ENCODE data around the gene COG5. TPM values are rescaled to one million over a fixed set of nuclear protein-coding genes. Genes with fewer than 3 reads are reported as not detected.
A peak's percentile ranks its signal among the peaks of the same experiment; 100 is the strongest.

The COG5 gene
- total RNA-seq, 1 donor = 53.8 TPM

DNA sequence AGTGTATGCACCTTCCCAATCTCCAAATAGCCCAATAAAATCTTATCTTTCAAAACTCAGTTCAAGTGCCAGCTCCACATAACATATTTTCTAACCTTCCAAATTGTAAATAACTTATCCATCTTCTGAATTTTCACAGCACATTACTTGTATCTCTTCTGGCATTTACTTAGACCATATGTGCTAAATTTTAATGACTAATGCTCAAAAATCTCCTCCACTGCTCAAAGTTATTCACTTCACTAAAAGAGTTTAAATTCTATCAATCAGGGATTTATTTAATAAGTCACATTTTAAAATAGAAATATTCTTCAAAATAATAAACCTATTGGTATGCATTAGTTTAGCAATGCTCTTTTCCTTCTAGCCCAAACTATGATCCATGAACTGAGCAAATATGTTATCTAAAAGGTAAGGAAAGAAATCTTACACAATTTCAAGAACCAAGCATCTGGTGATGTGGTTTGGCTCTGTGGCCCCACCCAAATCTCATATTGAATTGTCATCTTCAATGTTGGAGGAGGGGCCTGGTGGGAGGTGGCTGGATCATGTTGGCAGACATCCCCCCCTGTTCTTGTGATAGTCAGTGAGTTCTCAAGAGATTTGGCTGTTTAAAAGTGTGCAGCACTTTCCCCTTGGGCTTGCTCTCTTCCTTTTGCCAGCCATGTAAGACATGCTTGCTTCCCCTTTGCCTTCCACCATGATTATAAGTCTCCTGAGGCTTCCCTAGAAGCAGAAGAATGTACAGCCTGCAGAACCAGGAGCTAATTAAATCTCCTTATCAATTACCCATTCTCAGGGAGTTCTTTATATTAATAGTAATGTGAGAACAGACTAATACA is 121.9 kb downstream of the COG5 start:
- TF ChIP-seq, protein P1, sequence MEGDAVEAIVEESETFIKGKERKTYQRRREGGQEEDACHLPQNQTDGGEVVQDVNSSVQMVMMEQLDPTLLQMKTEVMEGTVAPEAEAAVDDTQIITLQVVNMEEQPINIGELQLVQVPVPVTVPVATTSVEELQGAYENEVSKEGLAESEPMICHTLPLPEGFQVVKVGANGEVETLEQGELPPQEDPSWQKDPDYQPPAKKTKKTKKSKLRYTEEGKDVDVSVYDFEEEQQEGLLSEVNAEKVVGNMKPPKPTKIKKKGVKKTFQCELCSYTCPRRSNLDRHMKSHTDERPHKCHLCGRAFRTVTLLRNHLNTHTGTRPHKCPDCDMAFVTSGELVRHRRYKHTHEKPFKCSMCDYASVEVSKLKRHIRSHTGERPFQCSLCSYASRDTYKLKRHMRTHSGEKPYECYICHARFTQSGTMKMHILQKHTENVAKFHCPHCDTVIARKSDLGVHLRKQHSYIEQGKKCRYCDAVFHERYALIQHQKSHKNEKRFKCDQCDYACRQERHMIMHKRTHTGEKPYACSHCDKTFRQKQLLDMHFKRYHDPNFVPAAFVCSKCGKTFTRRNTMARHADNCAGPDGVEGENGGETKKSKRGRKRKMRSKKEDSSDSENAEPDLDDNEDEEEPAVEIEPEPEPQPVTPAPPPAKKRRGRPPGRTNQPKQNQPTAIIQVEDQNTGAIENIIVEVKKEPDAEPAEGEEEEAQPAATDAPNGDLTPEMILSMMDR (IDR thresholded peaks at IDR 0.05; ENCODE audit: insufficient read depth, low read length) = no peak
- no peak overlapping the region for H3K4me3 ChIP-seq (ENCODE audit: low read depth, low read length)
- DNase-seq (ENCODE audit: low read depth) = peak; percentile 58

DNA sequence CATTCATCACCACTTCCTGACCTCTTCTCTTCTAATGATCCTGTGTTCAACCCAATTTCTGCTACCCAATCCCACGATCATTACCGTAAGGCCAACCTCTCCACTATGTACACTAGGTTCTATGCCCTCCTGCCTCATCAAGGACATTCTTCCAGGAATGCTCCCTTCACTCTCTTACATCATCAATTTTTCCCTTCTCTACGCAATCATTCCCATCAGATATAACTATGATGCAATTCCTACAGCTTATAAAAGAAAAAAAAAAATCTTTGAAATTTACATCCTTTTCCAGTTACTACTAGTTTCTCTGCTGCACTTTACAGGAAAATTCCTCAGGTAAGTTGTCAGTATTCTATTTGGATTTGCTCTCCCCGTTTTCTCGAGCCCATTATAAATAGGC is 124.7 kb downstream of the COG5 start:
- H3K4me3 ChIP-seq (ENCODE audit: low read depth, low read length) = no peak overlapping the region
- TF ChIP-seq, protein P1 (IDR thresholded peaks at IDR 0.05; ENCODE audit: insufficient read depth, low read length) = no peak
- peak; percentile 17 for DNase-seq (ENCODE audit: low read depth)

DNA sequence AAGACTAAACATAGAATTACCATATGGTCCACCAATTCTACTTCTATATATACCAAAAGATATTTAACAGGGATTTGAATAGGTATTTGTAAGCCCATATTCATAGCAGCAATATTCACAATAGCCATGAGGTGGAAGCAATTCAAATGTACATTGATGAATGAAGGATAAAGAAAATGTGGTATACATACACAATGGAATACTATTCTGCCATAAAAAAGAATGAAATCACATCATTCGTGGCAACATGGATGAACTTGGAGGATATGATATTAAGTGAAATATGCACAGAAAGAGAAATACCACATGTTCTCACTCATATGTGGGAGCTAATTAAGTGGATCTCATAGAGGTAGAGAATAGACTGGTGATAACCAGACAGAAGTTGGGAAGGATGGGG is 128.0 kb downstream of the COG5 start:
- DNase-seq (ENCODE audit: low read depth) = no peak
- TF ChIP-seq, protein P1 (IDR thresholded peaks at IDR 0.05; ENCODE audit: insufficient read depth, low read length) = no peak
- no peak overlapping the region for H3K4me3 ChIP-seq (ENCODE audit: low read depth, low read length)

DNA sequence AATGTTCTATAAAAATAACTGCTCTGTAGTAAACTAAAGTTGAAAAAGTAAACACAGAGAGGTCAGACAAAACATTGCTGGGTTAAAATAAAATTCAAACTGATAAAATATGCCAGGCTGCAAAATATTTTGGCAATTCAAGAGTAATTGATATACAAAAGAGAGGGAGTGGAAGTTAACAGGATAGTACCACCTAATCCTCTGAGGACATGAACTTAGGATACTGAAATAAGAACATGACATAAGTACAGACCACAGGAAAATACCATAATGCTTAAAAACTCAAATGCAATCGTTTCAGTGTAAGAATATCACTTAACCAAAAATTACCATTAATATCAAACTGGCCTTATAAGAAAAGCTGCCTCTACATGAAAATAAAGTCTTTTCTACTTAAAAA is 131.5 kb downstream of the COG5 start:
- no peak for DNase-seq (ENCODE audit: low read depth)
- TF ChIP-seq, protein P1 (IDR thresholded peaks at IDR 0.05; ENCODE audit: insufficient read depth, low read length) = no peak
- H3K4me3 ChIP-seq (ENCODE audit: low read depth, low read length) = no peak overlapping the region

- TF ChIP-seq, protein P1 (IDR thresholded peaks at IDR 0.05; ENCODE audit: insufficient read depth, low read length) = no peak
- no peak for DNase-seq (ENCODE audit: low read depth)
- H3K4me3 ChIP-seq (ENCODE audit: low read depth, low read length) = no peak overlapping the region
Measured at GRCh38 chr7:107430057-107430456, 133.7 kb downstream of the COG5 start.

DNA sequence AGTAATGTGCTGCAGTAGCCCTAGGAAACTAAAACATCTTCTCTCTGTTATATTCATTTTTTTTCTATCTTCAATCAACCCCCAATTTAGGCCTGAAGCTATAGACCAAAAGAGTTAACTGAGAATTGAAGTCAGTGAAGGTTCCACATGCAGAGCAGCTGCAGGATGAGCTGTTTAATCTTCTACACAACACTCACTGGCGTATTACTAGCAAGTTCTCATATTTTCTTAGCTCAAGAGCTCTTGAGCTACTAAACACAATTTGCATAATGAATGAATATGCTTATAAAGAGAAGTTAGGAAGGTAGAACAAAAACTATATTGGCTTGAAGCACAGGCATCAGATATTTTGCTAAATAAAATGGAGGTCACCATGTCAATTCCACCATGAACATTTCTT is 135.1 kb downstream of the COG5 start:
- TF ChIP-seq, protein P1 (IDR thresholded peaks at IDR 0.05; ENCODE audit: insufficient read depth, low read length) = no peak
- H3K4me3 ChIP-seq (ENCODE audit: low read depth, low read length) = no peak overlapping the region
- DNase-seq (ENCODE audit: low read depth) = no peak
